Measurements from ENCODE around the gene HFE. TPM values are rescaled to one million over a fixed set of nuclear protein-coding genes. Genes with fewer than 3 reads are reported as not detected.
A peak's percentile ranks its signal among the peaks of the same experiment; 100 is the strongest.

The HFE gene
- total and polyA plus RNA-seq, 2 of the 13 experiments (the other 11 are each of a cell fraction or from before 2014, with no cell fraction given) = 3.7 to 6.3 TPM

GRCh38 chr6:26055719-26056582, 31.3 kb upstream of the HFE start:
- Histone ChIP-seq H3K27me3 (ENCODE audit: control insufficient read depth in 1 of 2, insufficient read depth in 2 of 2, low read length in 2 of 2) (no peaks in the 10 kb centered on the region; a peak in 1 of 5 replicates), H3K9me3 (ENCODE audit: low read length) (no peaks in the 10 kb centered on the region), H3K79me2 (ENCODE audit: insufficient read depth, low read length) (no peaks in the 10 kb centered on the region), H2AFZ (ENCODE audit: low read length) (peak overlapping the region; percentile 43), H3K9ac (ENCODE audit: insufficient read depth, low read depth, low read length) (peak overlapping the region; percentile 92), H3K27ac (ENCODE audit: extremely low read length, insufficient read depth, low read length) (peak overlapping the region; percentile 90), H3K36me3 (replicated peaks in 1 of 2; ENCODE audit: control insufficient read depth in 1 of 2, insufficient read depth in 2 of 2, low read length in 2 of 2) (no peaks in the 10 kb centered on the region), H3K4me2 (ENCODE audit: low read depth, low read length) (peak overlapping the region; percentile 92), H3K4me3 (replicated peaks in 1 of 3; ENCODE audit: insufficient read depth in 1 of 3, low read depth in 2 of 3, low read length in 3 of 3) (peak overlapping the region; percentile 69 to 85 (median 85)), H3K4me1 (ENCODE audit: insufficient read depth, low read length) (peaks cover 31% of the 10 kb centered on the region), H4K20me1 (ENCODE audit: insufficient read depth, low read length) (no peaks in the 10 kb centered on the region)
- TSS peak; percentile 97 for BruUV-seq (replicated peaks)
- in situ Hi-C loops (cut with HindIII; ENCODE audit: extremely low pct_ligation_motif_present, low pct_unique_long_range_greater_than_20kb) = no loop called here
- ChIA-PET POLR2A (interaction anchor here (0.5 to 6.4 kb wide), 14 partner anchors 12 to 1254 kb away, joined by 3 to 74 read pairs (median 9); partner anchors contain the start of gene HFE), CTCF (ENCODE audit: low intra/inter-chr PET ratio, low total read pairs) (no interaction called here)
- WGBS (ENCODE audit: low lambda C conversion rate) = 1% methylated on average over 43 of the region's 51 CpGs
- intact Hi-C loops (cut with micrococcal nuclease; ENCODE audit: unreplicated experiment) = loop anchor here (1.0 to 5.0 kb wide), 7 partner anchors 8 to 161 kb away; a partner anchor contains a TSS
- FAIRE-seq (no peak), ATAC-seq (peak; percentile 89), DNase-seq (ENCODE audit: low spot score) (peak; percentile 92)
- peak; percentile 62 for TF ChIP-seq ATF3 (CRISPR knock-in tag; IDR thresholded peaks at IDR 0.05)
- TF ChIP-seq ZNF724P (CRISPR knock-in tag; IDR thresholded peaks at IDR 0.05; ENCODE audit: borderline replicate concordance) = peak; percentile 8; the same call in 1 of the 2 replicates
- TF ChIP-seq YEATS2 (CRISPR knock-in tag; IDR thresholded peaks at IDR 0.05; ENCODE audit: borderline replicate concordance) = peak; percentile 80; the same call in 1 of the 2 replicates
- 0 out of 2 replicates have a peak, but pooled peaks have one; percentile 65 for TF ChIP-seq AKAP8 (CRISPR knock-in tag; IDR thresholded peaks at IDR 0.05)
- TF ChIP-seq ZNF574 (CRISPR knock-in tag; IDR thresholded peaks at IDR 0.05) = peak; percentile 81
- no peak for TF ChIP-seq ZNF567 (CRISPR knock-in tag; IDR thresholded peaks at IDR 0.05; ENCODE audit: borderline replicate concordance)
- TF ChIP-seq HOXA3 (CRISPR knock-in tag; IDR thresholded peaks at IDR 0.05) = peak; percentile 77
- TF ChIP-seq JUNB (CRISPR knock-in tag; IDR thresholded peaks at IDR 0.05; ENCODE audit: borderline replicate concordance) = peak; percentile 80; the same call in 1 of the 2 replicates
- TF ChIP-seq ZSCAN31 (CRISPR knock-in tag; IDR thresholded peaks at IDR 0.05; ENCODE audit: low read depth) = peak; percentile 85
- TF ChIP-seq HNRNPK (IDR thresholded peaks at IDR 0.05; ENCODE audit: low read depth, low read length, poor library complexity, severe bottlenecking) = no peak
- TF ChIP-seq BORCS8-MEF2B (CRISPR knock-in tag; IDR thresholded peaks at IDR 0.05) = peak; percentile 81
- peak; percentile 72; the same call in 1 of the 2 replicates for TF ChIP-seq BCL3 (CRISPR knock-in tag; IDR thresholded peaks at IDR 0.05)
- TF ChIP-seq ERF (CRISPR knock-in tag; IDR thresholded peaks at IDR 0.05) = peak; percentile 87
- no peak for TF ChIP-seq ZNF276 (CRISPR knock-in tag; IDR thresholded peaks at IDR 0.05; ENCODE audit: low read depth)
- no peak for TF ChIP-seq LCORL (IDR thresholded peaks at IDR 0.05)
- TF ChIP-seq LCORL (CRISPR knock-in tag; IDR thresholded peaks at IDR 0.05) = 0 out of 2 replicates have a peak, but pooled peaks have one; percentile 24
